GM12878 (cell line): ENCODE measurements around the gene PRDX3. TPM values are rescaled to one million over a fixed set of nuclear protein-coding genes. Genes with fewer than 3 reads are reported as not detected.

Experiments used
- BRCA1 ChIP-seq: IDR thresholded peaks from 2 replicates; pipeline ENCODE4 v1.6.1; 2011; ENCODE audit warnings: low read depth, low read length, improper control_type of control experiment
- POLR2AphosphoS2 ChIP-seq: IDR thresholded peaks from 2 replicates; pipeline ENCODE4 v1.6.1; 2011; ENCODE audit warnings: low read depth, mild to moderate bottlenecking, low read length, improper control_type of control experiment, moderate library complexity
- POU2F2 ChIP-seq: IDR thresholded peaks from 3 replicates; pipeline ENCODE4 v1.6.1; 2011; ENCODE audit warnings: low read depth, mild to moderate bottlenecking, low read length, borderline replicate concordance
- RUNX3 ChIP-seq: IDR thresholded peaks from 2 replicates; pipeline ENCODE4 v1.6.1; 2012; ENCODE audit warnings: low read length, inconsistent platforms
- SIN3A ChIP-seq: IDR thresholded peaks from 2 replicates; pipeline ENCODE4 v1.6.1; 2012; ENCODE audit warnings: low read depth, low read length, improper control_type of control experiment
- SREBF2 ChIP-seq: IDR thresholded peaks from 2 replicates; pipeline ENCODE4 v1.6.1; 2012; ENCODE audit warnings: mild to moderate bottlenecking, low read length
- ZBED1 ChIP-seq: IDR thresholded peaks from 2 replicates; pipeline ENCODE4 v1.6.1; 2016; ENCODE audit warnings: borderline replicate concordance
- polyA plus RNA-seq, 11 experiments: library from polyadenylated mRNA; depleted of rRNA in 4 of 11; unstranded in 6 of 11; stranded (reverse) in 5 of 11; fragments of >200 nt; fragmentation: Nextera tagmentation in 4 of 11; fragmentation: Illumina TruSeq in 1 of 11; extraction: Ambion mirVana in 4 of 11; extraction: Trizol in 1 of 11; gene quantifications; 1 replicate in 1 of 11; 2 replicates in 10 of 11; pipeline versions ENCODE4 v1.2.1 to v1.2.3, GENCODE V29; 2011 to 2016; ENCODE audit warnings: inconsistent platforms in 2 of 11, missing spikeins in 2 of 11, low read depth in 1 of 11
- total RNA-seq, 4 experiments: library from RNA; depleted of rRNA in 3 of 4; stranded (reverse); fragments of >200 nt in 3 of 4; fragmentation: Illumina TruSeq in 1 of 4; extraction: Trizol in 1 of 4; gene quantifications; 2 replicates each; pipeline versions ENCODE4 v1.2.1 to v1.2.3, GENCODE V29; 2013 to 2021
- TF ChIP-seq, protein P1 (sequence below): fragments of 450-650 bp; IDR thresholded peaks from 2 replicates; pipeline ENCODE4 v1.6.1; 2017; ENCODE audit warnings: borderline replicate concordance
- TF ChIP-seq, protein P2 (sequence below): IDR thresholded peaks from 2 replicates; pipeline ENCODE4 v1.6.1; 2012; ENCODE audit warnings: improper control_type of control experiment, low read depth, low read length; ENCODE audit not compliant: insufficient replicate concordance

Gene PRDX3
- total and polyA plus RNA-seq, 10 of the 15 experiments (the other 5 are each of a cell fraction or from before 2014, with no cell fraction given), result 195 to 1,431 (median 398) TPM

DNA sequence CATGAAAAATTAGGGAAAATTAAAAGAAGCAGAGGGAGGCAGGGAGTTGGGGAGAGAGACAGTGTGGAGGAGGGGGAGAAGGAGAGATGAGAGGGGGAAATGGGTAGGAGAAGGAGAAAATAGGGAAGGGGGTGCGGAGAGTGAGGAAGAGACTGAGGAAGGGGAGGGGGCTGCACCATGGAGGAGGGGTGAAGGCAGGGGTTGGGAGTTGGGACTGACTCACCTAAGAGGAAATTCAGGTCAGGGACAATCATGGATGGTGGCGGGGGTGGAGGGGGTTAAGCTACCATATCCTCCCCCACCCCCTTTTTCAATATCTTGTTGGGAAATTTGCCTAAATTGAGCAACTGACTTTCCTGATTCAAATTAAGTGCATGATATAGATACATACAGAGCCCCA is 36.8 kb upstream of the PRDX3 start (continued):
- TF ChIP-seq, protein P1, sequence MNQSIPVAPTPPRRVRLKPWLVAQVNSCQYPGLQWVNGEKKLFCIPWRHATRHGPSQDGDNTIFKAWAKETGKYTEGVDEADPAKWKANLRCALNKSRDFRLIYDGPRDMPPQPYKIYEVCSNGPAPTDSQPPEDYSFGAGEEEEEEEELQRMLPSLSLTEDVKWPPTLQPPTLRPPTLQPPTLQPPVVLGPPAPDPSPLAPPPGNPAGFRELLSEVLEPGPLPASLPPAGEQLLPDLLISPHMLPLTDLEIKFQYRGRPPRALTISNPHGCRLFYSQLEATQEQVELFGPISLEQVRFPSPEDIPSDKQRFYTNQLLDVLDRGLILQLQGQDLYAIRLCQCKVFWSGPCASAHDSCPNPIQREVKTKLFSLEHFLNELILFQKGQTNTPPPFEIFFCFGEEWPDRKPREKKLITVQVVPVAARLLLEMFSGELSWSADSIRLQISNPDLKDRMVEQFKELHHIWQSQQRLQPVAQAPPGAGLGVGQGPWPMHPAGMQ, result no peak
- TF ChIP-seq SREBF2 (no peak), POLR2AphosphoS2 (no peak), BRCA1 (no peak), POU2F2 (no peak), SIN3A (no peak), ZBED1 (no peak), RUNX3 (no peak)
- TF ChIP-seq, protein P2, sequence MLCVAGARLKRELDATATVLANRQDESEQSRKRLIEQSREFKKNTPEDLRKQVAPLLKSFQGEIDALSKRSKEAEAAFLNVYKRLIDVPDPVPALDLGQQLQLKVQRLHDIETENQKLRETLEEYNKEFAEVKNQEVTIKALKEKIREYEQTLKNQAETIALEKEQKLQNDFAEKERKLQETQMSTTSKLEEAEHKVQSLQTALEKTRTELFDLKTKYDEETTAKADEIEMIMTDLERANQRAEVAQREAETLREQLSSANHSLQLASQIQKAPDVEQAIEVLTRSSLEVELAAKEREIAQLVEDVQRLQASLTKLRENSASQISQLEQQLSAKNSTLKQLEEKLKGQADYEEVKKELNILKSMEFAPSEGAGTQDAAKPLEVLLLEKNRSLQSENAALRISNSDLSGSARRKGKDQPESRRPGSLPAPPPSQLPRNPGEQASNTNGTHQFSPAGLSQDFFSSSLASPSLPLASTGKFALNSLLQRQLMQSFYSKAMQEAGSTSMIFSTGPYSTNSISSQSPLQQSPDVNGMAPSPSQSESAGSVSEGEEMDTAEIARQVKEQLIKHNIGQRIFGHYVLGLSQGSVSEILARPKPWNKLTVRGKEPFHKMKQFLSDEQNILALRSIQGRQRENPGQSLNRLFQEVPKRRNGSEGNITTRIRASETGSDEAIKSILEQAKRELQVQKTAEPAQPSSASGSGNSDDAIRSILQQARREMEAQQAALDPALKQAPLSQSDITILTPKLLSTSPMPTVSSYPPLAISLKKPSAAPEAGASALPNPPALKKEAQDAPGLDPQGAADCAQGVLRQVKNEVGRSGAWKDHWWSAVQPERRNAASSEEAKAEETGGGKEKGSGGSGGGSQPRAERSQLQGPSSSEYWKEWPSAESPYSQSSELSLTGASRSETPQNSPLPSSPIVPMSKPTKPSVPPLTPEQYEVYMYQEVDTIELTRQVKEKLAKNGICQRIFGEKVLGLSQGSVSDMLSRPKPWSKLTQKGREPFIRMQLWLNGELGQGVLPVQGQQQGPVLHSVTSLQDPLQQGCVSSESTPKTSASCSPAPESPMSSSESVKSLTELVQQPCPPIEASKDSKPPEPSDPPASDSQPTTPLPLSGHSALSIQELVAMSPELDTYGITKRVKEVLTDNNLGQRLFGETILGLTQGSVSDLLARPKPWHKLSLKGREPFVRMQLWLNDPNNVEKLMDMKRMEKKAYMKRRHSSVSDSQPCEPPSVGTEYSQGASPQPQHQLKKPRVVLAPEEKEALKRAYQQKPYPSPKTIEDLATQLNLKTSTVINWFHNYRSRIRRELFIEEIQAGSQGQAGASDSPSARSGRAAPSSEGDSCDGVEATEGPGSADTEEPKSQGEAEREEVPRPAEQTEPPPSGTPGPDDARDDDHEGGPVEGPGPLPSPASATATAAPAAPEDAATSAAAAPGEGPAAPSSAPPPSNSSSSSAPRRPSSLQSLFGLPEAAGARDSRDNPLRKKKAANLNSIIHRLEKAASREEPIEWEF, result no peak
